ENCODE results near the gene MIEF1.
A peak's percentile ranks its signal among the peaks of the same experiment; 100 is the strongest.

Gene MIEF1

DNA sequence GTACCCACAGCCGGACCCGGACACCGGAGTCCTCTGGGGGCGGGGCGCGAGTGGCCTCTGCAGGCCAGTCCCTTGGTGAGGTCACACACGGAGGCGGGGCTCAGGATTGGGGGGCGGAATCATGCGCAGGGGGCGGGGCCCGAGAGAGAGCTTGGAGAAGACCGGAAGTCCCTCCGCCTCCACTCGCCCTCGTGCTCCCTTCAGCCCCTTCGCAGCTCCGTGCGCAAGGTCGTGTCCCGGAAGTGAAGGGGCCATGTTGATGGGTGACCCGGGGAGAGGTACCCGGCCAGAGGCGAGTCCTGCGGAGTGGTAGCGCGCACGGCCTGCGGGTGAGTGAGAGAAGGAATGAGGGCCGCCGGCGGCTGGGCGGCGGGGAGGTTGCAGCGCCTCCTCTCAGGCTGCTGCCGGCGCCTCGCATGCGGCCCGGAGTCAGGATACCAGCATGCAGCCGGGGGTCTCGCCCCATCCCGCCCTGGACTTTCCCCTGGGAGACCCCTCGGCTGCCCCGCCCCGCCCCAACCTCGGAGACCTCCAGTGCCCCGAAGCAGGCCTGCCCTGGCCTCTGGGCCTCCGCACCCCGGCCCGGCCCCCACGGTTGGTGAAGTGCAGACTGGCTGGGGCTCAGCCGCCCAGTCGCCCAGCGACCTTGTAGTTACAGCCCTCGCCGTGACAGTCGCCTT is at the start of gene MIEF1:
MIEF1 (plus strand) TSS at position 182 of the 680 bp plus-strand sequence. CDS start 9,005 bp downstream, outside the sequence.
- peak; percentile 34 for DNase-seq

DNA sequence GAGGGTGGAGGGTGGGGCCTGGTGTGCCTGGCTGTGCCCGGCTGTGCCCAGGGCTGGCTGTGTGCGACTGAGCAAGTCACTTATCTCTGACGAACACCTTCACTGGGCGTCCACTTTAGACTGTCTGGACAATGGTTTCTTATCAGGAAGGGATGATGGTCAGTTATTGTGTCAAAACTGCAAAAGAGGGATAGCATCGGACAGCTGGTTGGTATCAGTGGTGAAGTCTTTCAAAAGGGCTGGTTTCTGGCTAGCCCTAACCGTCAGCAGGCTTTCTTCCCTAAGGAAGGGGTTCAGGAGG is 49.4 kb upstream of the MIEF1 start:
- no peak for DNase-seq

DNA sequence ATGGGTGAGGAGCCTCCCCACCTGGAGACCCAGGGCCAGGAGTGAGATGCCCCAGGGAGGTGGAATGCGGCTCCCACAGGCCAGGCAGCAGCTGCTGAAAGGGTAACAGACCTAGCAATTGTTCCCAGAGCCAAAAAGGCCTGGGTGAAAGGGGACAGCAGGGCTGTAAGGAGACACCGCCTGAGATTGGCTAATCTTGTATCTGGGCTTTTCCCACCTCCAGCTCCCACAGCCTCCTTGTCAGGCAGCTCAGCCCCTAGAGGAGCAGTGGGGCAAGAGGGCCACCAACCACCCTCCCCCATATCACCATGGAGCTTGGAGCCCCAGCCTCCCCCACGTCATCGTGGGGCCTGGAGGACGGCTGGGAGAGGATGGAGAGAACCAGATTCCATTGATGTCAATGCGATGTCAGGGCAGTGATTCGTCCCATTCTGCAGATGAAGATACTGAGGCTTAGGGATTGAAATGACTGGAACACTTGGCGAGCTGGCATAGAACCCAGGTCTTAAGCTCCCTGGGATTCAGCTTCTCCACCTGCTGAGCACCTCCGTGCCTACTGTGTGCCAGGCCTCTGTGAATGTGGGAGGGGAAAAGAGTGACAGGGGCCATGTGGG is 48.2 kb upstream of the MIEF1 start:
- no peak for DNase-seq

DNA sequence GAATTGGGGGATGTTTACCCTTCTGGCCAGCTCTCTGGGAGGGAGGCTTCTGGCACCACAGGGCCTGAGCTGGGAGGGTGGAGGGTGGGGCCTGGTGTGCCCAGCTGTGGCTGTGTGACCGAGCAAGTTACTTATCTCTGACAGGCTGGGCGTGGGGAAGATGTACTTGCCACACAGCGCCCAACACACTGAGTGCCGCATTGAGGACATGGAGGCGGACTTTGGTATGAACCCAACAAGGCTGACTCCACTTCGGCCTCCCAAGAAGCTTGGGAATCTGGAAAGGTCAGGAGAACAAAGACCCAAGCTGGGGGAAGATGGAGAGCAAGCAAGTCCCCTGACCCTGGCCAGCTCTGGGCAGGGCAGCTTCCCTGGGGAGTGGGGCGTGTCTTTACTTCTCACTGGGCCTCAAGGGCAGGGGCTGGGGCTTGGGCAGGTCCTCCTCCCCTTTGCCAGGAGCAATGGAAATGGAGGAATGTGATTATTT is 47.7 kb upstream of the MIEF1 start:
- DNase-seq = no peak

DNA sequence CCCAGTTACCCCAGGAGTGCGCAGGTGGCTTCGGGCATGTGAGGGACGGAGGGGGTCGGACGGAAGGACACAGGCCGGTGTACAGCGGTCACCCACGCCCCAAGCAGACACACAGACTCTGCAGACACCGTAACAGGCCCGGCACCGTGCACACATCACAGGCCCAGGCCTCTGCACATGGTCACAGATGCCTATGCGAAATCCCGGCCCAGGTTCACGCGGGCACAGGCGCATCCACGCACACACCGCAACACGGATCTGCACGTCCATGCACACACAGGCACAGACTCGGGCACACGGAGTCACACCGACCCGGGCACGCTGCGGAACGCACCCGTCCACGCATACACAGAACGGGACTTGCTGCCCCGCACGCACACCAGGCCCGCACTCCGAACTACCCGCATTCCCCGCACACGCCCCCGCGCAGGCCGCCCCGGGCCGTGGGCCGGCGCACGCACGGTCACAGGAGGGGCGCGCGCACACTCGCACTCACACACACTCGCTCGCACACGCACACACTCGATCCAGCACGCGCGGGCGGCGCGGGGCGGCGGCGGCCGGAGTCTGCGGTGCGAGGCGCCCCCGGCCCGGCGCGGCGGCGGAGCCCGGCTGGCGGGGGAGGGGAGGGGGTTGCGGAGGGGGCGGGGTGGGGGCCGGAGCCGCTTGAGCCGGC is 45.4 kb upstream of the MIEF1 start, which contains the start of gene MGAT3:
MGAT3 (plus strand) TSS at position 491 of the 676 bp plus-strand sequence. CDS start 30,336 bp downstream, outside the sequence.
- no peak for DNase-seq

DNA sequence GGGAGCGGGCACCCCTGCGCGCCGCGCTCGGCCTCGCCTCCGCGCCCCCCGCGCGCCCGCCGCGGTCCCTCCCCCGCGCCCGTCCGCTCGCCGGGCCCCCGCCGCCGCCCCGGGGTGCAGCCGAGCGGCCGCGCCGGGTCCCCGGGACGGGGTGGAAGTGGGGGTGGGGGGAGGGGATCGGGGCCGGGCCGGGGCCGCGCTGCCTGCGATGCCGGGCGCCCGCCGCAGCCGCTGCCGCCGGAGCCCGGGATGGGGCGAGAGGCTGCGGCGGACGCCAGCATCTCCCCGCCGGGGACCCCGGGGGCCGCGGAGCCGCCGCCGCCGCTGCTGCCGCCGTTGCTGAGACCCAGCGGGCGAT is 44.9 kb upstream of the MIEF1 start:
- no peak for DNase-seq

DNA sequence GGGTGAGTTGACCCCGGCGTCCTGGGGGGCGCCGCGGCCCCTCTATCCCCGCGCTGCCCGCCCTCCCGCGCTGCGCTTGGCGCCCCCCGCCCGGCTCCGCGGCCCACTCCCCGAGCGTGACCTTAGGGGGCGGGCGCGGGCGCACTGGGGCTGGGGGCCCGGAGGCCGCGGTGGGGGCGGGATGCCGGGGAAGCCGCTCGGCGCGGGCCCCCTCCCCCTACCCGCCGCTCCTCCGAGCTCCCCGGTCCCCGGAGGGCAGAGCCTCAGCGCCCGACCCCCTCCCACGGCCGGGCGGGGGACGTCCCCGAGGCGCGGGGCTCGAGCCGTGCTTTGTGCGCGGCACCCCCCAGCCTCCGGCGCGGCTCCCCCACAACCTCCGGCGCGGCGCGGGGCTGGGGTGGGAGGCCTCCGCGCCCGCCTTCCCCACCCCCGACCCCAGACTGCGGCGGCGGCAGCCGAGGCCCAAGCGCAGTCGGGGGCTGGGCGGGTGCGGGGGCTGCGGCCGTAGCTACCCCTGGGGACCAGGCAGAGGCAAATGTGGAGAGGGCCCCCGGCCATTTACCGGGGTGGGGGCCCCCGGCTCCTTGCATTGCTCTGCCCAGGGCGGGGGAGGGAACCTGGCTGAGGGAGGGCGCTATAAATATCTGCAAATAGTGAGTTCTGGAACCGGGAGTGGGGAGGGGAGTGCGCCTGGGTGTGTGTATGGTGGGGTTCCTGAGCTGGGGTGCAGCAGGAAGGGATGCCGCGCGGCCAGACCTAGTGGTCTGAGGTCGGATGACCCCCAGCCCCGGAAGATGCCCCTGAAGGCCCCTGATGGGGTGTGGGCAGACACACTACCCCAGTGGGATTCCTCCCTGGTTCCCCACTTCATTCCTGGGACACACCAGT is 44.3 kb upstream of the MIEF1 start:
- DNase-seq = no peak

DNA sequence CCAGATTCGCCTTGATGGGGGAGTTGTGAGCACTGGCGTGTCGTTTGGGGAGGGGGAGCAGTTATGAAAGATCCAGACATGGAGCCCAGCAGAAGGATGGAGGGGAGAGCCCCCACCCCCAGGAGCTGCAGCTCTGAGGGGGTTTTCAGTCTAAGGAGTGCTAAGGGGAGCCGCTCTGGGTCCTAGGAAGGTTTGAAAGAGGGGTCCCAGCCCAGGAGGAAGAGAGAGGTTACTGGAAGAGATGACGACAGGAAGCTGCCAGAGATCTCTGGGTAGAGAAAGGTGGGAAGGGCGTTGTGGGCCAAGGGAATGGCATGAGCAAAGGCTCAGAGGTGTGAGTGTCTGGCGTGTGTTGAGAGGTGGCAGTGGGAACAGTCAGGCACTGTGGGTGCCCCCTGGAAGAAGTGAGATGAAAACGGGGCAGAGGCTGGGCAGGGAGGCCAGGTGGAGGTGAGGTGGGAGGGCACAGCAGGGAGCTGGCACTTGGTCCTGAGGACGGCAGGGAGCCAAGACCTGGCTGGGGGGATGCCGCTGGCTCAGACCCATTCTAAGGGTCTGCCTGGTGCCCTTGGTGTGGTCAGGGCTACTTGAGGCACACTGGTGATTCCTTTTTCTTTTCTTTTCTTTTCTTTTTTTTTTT is 43.5 kb upstream of the MIEF1 start:
- no peak for DNase-seq

DNA sequence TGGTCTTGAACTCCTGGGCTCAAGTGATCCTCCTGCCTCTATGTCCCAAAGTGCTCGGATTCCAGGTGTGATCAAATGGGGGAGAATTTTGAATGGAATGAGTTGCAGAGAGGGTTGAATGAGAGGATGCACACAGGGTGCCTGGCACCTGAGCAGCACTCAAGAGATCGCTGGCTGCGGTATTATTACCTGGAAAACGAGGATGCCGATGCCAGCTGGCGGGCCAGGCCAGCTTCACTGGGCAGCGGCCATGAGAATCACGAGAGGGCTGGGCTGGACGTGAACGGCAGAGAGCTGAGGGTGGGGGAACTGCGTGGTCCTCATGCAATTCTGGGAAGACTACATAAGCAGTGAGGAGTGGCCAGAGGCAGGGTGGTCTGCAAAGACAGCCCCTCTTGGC is 42.4 kb upstream of the MIEF1 start:
- no peak for DNase-seq

DNA sequence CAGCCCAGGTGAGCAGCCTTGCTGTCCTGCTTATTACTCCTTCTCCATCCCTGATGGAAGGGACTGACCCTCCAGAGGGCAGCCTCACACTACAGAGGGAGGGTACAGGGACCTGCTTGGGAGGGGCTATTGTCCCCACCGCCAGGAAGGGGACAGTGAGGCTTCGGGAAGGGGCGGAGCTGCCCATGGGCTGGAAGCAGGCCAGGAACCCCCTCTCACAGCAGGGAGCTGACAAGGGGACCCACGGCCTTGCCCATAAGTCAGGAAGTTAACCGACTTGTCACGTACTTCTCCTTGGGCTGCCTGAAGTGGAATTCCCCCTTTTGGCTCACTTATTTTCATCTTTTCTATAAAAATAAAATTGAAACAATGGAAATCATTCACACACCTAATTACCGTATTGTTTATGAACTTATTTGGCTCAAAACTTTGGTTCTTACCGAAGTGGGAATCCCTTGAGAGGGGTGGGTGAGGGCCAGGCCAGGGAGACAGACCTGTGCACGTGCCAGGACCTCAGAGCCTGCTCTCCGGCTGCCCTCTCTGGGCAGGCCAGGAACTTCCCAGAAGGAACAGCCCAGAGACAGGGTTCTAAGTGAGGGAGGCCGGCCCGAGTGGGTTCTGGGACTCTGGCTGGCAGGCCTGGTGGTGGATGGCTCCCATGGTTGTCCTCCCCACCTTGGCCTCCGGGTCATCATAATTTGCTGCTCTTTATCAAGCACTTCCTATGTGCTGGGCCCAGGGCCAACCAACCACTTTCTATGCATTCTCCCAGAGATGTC is 39.5 kb upstream of the MIEF1 start:
- DNase-seq = no peak

DNA sequence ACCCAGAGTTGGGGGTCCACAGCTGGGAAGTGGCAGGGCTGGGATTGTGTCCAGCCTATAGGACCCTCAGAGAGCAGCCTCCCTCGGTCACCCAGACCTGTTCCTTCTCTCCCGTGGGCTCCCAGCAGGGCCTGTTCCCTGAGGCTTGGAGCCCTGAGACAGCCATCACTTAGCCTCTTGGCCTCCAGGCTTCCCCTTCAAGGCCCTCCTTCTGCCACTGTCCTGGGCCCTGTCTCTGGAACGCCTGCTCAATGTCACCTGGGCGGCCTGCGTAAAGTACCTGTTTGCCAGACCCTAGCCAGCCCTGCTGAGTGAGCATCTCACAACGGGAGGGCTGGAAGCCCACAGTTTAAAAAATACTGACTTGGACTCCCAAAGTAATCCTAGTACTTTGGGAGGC is 38.8 kb upstream of the MIEF1 start:
- DNase-seq = no peak

DNA sequence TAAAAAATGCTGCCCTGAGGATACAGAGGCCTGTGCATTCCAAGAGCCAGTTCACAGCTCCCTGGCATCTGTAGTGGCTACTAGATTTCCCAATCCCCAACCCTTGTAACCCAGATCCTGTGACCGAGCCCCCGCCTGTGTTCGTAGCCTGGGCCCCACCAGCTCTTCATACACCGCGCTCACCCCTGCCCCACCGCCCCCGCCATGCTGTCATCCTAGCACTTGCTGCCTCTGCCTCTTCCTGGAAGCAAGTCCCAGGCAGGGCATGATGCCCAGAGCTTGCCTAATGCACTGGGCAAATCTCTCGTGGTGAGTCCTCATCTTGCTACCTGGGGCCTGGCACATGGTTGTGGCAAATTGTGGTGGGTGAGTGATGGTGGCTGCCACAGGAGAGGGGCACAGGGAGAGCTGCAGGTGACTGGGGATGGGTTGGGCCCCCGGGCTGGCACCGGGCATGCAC is 38.1 kb upstream of the MIEF1 start:
- no peak for DNase-seq

DNA sequence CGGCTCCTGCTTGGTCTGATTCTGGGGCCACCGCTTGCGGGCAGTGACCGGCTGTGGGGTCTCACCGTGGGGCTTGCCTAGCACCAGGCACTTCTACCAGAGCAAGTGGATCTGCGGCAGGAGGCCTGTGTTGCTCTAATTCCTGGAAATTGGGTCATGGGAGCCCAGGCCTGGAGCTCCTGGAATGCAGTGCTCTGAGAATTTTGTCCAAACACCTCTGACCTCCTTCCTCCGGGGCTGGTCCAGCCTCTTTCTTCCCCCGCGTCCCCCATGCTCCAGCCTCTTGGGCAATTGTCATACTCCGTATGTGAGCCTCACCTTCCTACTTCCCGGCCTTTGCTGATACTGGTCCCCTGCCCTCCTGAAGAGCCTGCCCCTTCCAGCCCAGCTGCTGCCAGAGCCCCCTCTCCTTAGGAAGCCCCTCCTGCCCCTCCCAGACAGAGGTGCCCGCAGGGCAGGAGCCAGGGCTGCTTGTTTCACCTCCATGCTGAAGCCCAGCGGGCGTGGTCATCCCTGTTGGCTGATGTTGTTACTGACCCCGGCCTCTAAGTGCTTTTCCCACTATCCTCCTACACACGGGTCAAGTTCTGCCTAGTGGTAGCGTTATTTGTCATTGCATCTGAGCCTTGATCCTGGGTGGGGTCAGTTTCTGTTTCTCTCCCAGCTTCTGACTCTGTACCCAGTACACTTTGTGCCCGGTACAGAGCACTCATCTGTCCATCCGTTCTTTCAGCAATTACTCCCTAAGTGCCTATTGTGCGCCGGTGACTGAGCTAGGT is 35.7 kb upstream of the MIEF1 start:
- no peak for DNase-seq

DNA sequence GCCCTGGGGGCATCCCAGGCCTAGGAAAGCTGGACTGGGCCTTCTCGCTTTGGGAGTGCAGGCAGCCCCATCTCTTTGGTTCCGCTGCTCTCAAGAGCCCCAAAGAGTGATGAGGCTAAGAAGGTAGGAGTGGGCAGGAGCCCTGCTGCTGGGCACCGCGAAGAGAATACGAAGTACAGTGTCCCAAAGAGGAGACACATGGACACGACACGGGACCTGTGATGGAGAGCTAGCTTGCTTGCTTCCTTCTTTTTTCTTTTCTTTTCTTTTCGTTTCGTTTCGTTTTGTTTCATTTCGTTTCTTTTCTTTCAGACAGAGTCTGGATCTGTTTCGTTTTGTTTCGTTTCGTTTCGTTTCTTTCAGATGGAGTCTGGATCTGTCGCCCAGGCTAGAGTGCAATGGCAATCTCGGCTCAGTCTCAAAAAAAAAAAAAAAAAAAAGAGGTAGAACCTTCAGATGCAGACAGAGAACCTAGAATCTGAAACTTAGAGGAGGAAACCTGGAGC is 34.6 kb upstream of the MIEF1 start:
- no peak for DNase-seq

DNA sequence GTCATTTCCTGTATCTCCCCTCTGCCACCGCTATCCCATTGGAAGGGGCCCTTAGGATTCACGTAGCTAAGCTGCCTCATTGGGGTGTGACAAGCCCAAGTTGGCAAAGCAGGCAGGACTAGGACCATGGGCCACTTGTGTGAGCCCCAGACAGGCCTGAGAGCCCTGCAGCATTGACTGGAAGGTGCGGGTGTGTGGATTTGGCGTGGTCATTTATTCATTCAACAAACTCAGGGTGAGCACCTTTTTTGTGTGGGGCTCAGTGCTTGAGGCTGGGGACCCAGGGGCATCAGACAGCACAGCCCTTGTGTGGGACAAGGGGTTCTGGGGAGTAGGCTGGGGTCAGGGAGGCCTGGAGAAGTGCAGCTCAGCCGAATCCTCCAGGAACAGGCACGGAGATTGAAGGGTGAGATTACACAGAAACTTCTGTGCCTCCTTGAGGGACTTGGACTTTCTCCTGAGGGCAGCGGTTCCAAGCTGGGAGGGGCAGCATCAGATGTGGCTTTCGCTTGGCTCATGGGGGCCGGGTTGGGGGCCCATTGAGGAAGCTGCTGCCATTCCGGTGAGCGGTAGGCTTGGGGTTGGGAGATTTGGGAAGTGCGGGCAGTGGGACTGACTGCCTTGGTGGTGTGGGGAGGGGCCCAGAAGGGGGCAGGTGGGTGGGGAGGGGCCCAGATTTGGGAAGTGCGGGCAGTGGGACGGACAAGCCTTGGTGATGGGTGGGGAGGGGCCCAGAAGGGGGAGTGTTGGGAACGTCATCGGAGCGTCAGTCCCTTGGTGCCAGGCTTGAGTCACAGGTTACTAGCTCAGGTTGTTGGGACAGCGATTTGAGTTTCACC is 33.4 kb upstream of the MIEF1 start:
- no peak for DNase-seq

DNA sequence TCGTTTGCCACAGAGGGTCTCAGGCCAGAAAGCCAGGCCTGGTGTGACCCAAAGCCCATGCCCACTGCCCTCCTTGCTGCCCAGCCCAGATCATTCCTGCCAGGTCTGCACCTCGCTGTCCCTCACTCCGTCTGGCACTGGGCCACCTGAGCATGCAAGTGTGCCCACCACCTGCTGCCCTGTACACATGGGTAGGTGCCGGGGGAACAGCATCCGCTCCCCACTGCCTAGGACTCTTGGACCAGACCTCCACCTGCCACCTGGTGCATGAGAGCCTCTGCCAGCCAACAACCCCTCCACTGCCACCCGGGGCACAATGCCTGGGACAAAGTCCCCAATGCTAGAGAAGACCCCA is 32.8 kb upstream of the MIEF1 start:
- DNase-seq = no peak

DNA sequence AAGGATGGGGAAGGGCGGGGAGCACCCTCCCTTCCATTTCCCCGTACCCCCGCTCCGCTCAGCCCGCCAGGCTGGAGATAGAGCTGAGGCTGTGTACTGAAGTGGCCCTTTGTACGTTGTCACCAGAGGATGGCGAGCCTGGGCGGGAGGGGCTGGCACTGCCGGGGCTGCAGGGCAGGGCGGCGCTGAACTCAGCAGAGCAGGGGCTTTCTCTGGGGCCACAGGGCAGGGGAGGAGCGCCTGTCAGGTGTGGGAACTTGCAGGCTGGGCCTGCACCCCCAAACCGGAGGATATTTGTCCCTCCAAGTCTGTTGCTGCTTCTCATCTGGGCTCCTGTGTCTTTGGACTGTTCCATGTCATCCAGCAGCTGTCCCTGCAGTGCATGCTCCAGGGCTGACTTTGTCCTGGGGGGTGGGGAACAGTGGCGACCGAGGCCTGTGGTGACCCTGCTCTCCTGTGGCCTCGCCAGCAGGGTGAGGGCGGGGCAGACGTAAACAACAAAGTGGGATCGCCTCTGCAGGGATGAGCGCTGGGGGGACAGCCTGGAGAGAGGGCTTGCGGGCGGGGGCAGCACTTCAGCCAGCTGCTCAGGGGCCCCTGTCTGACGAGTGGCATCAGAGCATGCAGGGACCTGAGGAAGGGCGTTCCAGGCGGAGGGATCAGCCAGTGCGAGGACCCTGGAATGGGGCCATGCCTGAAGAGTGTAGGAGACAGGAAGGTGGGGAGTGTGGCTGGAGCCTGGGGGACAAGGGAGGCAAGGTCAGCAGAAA is 32.2 kb upstream of the MIEF1 start:
- no peak for DNase-seq

DNA sequence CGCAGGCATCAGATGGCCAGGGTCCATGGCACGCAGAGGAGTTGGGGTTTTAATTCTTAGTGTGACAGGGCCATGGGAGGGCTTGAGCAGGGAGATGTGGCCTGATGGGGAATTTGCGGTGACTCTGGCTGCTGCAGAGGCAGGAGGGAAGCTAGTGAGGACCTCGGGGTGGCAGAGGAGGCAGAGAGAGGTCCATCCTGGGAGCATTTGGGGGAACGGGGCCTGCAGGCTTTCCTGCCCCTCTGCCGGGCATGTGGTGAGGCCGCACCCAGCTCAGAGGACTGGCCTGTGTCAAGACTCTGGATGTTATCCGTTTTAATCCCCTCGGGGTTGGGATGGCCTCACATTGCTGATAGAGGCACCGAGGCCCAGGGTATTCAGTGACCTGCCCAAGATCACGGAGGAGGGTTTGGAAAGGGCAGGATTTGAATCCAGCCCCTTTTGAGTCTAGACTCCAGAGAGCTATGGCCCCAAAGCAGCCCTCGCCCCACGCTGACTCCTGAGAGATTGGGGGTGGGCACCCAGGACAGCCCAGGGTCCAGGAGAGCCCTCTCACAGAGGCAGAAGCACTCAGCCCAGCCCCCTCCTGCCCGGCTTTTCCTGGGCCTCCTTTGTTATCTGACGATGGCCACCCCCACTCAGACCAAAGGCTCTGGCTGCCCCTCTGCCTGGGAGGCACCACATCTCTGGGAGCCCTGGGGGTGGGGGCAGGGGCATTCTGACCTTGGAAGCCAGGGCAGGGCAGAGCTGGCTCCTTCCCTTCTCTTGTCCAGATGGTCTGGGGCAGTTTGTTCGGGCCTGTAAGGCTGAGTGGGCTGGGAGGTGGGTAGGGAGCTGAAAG is 31.4 kb upstream of the MIEF1 start:
- DNase-seq = no peak
